Esophagus squamous epithelium (tissue), 5 donors: Measurements from ENCODE around the gene MRPL20. TPM values are rescaled to one million over a fixed set of nuclear protein-coding genes. Genes with fewer than 3 reads are reported as not detected.

Experiments
- DNase-seq: peaks from one replicate; lab custom pipeline; 2025; lab: John Stamatoyannopoulos, UW
- H3K27ac ChIP-seq, 4 donors: fragments of 200-600 bp; sonication (generic); one replicate each; pipeline ENCODE4 v1.5.1; 2016 to 2019; ENCODE audit warnings: mild to moderate bottlenecking in 1 of 4
- H3K27me3 ChIP-seq, 4 donors: fragments of 200-600 bp; sonication (generic); 1 replicate in 3 of 4; 2 replicates in 1 of 4; pipeline versions ENCODE4 v1.5.1 to v1.6.0; 2017 to 2021; ENCODE audit warnings: antibody characterized with exemption in 1 of 4
- H3K36me3 ChIP-seq, 3 donors: fragments of 200-600 bp; sonication (generic); one replicate each; pipeline ENCODE4 v1.5.1; 2016 to 2019
- H3K4me1 ChIP-seq, 3 donors: fragments of 200-600 bp; sonication (generic); one replicate each; pipeline ENCODE4 v1.5.1; 2017 to 2019
- H3K4me3 ChIP-seq, 4 donors: fragments of 200-600 bp; sonication (generic); 1 replicate in 3 of 4; 2 replicates in 1 of 4; pipeline ENCODE4 v1.5.1; 2016 to 2019; ENCODE audit warnings: mild to moderate bottlenecking in 2 of 4, moderate library complexity in 1 of 4
- H3K9me3 ChIP-seq, 3 donors: fragments of 200-600 bp; sonication (generic); one replicate each; pipeline ENCODE4 v1.5.1; 2016 to 2019
- CTCF ChIP-seq, 6 experiments: fragments of 450-650 bp in 4 of 6; fragments of 200-600 bp in 2 of 6; sonication (generic) in 2 of 6; IDR thresholded peaks; one replicate each; pipeline ENCODE4 v1.5.1; 2016 to 2019; ENCODE audit warnings: antibody characterized with exemption in 6 of 6, mild to moderate bottlenecking in 4 of 6, moderate library complexity in 4 of 6
- POLR2A ChIP-seq, 4 donors: fragments of 450-650 bp; IDR thresholded peaks; one replicate each; pipeline ENCODE4 v1.6.1; 2017; ENCODE audit warnings: antibody characterized with exemption in 4 of 4, mild to moderate bottlenecking in 4 of 4, moderate library complexity in 3 of 4
- WGBS, 2 donors: methylation state at CpG; one replicate each; pipeline ENCODE4 v1.1.5; 2018; 5-methylcytosine and 5-hydroxymethylcytosine counted together
- intact Hi-C: fragments of 100-400 bp; cut with DNase I; formaldehyde crosslinking; loops from one replicate; pipeline ENCODE4 v1.15.0; 2022
- total RNA-seq, 4 donors: library from RNA; depleted of rRNA; stranded (reverse); fragments of >200 nt; gene quantifications; one replicate each; pipeline ENCODE4 v1.1.0, GENCODE V29; 2016
- donor health status: DM: yes; HTN: yes; CAD: no.

The MRPL20 gene
- total RNA-seq, 4 donors from 2014 or later, result 98.0 to 157 (median 116) TPM

GRCh38 chr1:1427106-1427819, 20.2 kb upstream of the MRPL20 start:
- Histone ChIP-seq H3K4me1 (peaks cover 20 to 81% (median 50%) of the 10 kb centered on the region in 3 donors), H3K9me3 (no peaks in the 10 kb centered on the region), H3K27ac (peak overlapping the region; percentile 25 to 81 (median 64)), H3K27me3 (peaks cover 0 to 23% (median 0%) of the 10 kb centered on the region in 4 donors), H3K4me3 (peak overlapping the region; percentile 31 to 80 (median 46)), H3K36me3 (no peaks in the 10 kb centered on the region)
- no peak for DNase-seq
- TF ChIP-seq POLR2A (IDR thresholded peaks at IDR 0.05) (no peak), CTCF (IDR thresholded peaks at IDR 0.05) (no peak)
- 10 to 16% methylated on average over 13 to 14 of the region's 66 CpGs for WGBS, 2 donors
- intact Hi-C loops, result no loop called here

- WGBS, 2 donors, result 22 to 26% methylated on average over 12 to 14 of the region's 19 CpGs
Observed at GRCh38 chr1:1426496-1427105, 19.5 kb upstream of the MRPL20 start.

GRCh38 chr1:1425753-1426495, 18.8 kb upstream of the MRPL20 start:
- peak overlapping the region in 3 of 4 donors; percentile 20 to 46 (median 39) for H3K27ac ChIP-seq
- 45% methylated on average over 19 of the region's 33 CpGs; no CpG with 5 or more reads in 1 of the 2 donors for WGBS, 2 donors
- peaks cover 0 to 30% (median 0%) of the 10 kb centered on the region in 4 donors for H3K27me3 ChIP-seq
- DNase-seq, result no peak
- no peak overlapping the region for H3K4me3 ChIP-seq
- H3K9me3 ChIP-seq, result no peaks in the 10 kb centered on the region
- no peaks in the 10 kb centered on the region for H3K36me3 ChIP-seq
- H3K4me1 ChIP-seq, result peaks cover 18 to 81% (median 50%) of the 10 kb centered on the region in 3 donors
- intact Hi-C loops, result no loop called here
- no peak for TF ChIP-seq POLR2A (IDR thresholded peaks at IDR 0.05)
- TF ChIP-seq CTCF (IDR thresholded peaks at IDR 0.05), result no peak

More at GRCh38 chr1:1426496-1427105, 19.5 kb upstream of the MRPL20 start:
- no peak for DNase-seq
- intact Hi-C loops, result no loop called here
- no peaks in the 10 kb centered on the region for H3K9me3 ChIP-seq
- H3K4me1 ChIP-seq, result peaks cover 18 to 81% (median 50%) of the 10 kb centered on the region in 3 donors
- no peak overlapping the region for H3K4me3 ChIP-seq
- peaks cover 0 to 23% (median 0%) of the 10 kb centered on the region in 4 donors for H3K27me3 ChIP-seq
- H3K36me3 ChIP-seq, result no peaks in the 10 kb centered on the region
- H3K27ac ChIP-seq, result peak overlapping the region in 3 of 4 donors; percentile 20 to 46 (median 39)
- no peak for TF ChIP-seq POLR2A (IDR thresholded peaks at IDR 0.05)
- TF ChIP-seq CTCF (IDR thresholded peaks at IDR 0.05), result no peak

- WGBS, 2 donors, result 56 to 72% methylated on average over 7 to 8 of the region's 12 CpGs
- Histone ChIP-seq H3K4me1 (peaks cover 18 to 81% (median 49%) of the 10 kb centered on the region in 3 donors), H3K27ac (peak overlapping the region in 1 of 4 donors; percentile 39), H3K4me3 (no peak overlapping the region), H3K36me3 (no peaks in the 10 kb centered on the region), H3K9me3 (no peaks in the 10 kb centered on the region), H3K27me3 (peaks cover 0 to 35% (median 0%) of the 10 kb centered on the region in 4 donors)
- intact Hi-C loops, result no loop called here
- DNase-seq, result no peak
- no peak for TF ChIP-seq CTCF (IDR thresholded peaks at IDR 0.05)
- no peak for TF ChIP-seq POLR2A (IDR thresholded peaks at IDR 0.05)
Observed at GRCh38 chr1:1425426-1425752, 18.3 kb upstream of the MRPL20 start.
